Lower lobe of right lung (tissue), 2 donors: ENCODE measurements around the gene LPIN1. TPM values are rescaled to one million over a fixed set of nuclear protein-coding genes. Genes with fewer than 3 reads are reported as not detected.
"Not testable (repeated sequence)": the region's sequence is repeated elsewhere in the genome, so short reads cannot be mapped to it uniquely, and the experiment has no call there.

ENCODE experiments used
- ATAC-seq, 2 donors: fragments of 200-7000 bp; cut with Tn5 transposase; one replicate each; pipeline ENCODE4 v1.9.1; 2020 to 2022; ENCODE audit warnings: mild to moderate bottlenecking in 2 of 2, moderate library complexity in 2 of 2
- DNase-seq: peaks from one replicate; pipeline ENCODE4 v3.0.0-alpha.2; 2020
- H3K27ac ChIP-seq: fragments of 200-600 bp; one replicate; pipeline ENCODE4 v1.8.0; 2022
- H3K27me3 ChIP-seq: fragments of 200-600 bp; one replicate; pipeline ENCODE4 v1.8.0; 2022; ENCODE audit warnings: low read depth
- H3K36me3 ChIP-seq: fragments of 200-600 bp; one replicate; pipeline ENCODE4 v1.8.0; 2022; ENCODE audit warnings: mild to moderate bottlenecking
- H3K4me1 ChIP-seq: fragments of 200-600 bp; one replicate; pipeline ENCODE4 v1.8.0; 2022
- H3K4me3 ChIP-seq: fragments of 200-600 bp; one replicate; pipeline ENCODE4 v1.8.0; 2022; ENCODE audit warnings: mild to moderate bottlenecking
- H3K9me3 ChIP-seq: fragments of 200-600 bp; one replicate; pipeline ENCODE4 v1.8.0; 2022
- intact Hi-C: fragments of 100-400 bp; cut with DNase I; formaldehyde crosslinking; loops from one replicate; pipeline ENCODE4 v1.11.0; 2022
- total RNA-seq: library from RNA; stranded (reverse); fragmentation: NEBNext Ultra II Directional; extraction: Animal tissue kit (Norgen Biotek cat#: 25700); gene quantifications from one replicate; pipeline ENCODE4 v1.2.1, GENCODE V29; 2021
- TF ChIP-seq, protein P1 (sequence below): fragments of 200-600 bp; IDR thresholded peaks from one replicate; pipeline ENCODE4 v1.8.0; 2022; ENCODE audit warnings: antibody characterized with exemption, mild to moderate bottlenecking
- donor health status: DM: no; HTN: yes; CAD: no; lungs with severe emphysema.

Gene LPIN1
- total RNA-seq, 1 donor from 2014 or later: 52.7 TPM

GRCh38 chr2:11729362-11730212, 16.8 kb upstream of the LPIN1 start:
- ATAC-seq: no peak
- intact Hi-C loops: no loop called here
- DNase-seq: no peak
- Histone ChIP-seq H3K9me3 (no peaks in the 10 kb centered on the region), H3K27me3 (peaks cover 4% of the 10 kb centered on the region), H3K36me3 (no peaks in the 10 kb centered on the region), H3K27ac (no peak overlapping the region), H3K4me3 (no peak overlapping the region), H3K4me1 (no peaks in the 10 kb centered on the region)
- TF ChIP-seq, protein P1, sequence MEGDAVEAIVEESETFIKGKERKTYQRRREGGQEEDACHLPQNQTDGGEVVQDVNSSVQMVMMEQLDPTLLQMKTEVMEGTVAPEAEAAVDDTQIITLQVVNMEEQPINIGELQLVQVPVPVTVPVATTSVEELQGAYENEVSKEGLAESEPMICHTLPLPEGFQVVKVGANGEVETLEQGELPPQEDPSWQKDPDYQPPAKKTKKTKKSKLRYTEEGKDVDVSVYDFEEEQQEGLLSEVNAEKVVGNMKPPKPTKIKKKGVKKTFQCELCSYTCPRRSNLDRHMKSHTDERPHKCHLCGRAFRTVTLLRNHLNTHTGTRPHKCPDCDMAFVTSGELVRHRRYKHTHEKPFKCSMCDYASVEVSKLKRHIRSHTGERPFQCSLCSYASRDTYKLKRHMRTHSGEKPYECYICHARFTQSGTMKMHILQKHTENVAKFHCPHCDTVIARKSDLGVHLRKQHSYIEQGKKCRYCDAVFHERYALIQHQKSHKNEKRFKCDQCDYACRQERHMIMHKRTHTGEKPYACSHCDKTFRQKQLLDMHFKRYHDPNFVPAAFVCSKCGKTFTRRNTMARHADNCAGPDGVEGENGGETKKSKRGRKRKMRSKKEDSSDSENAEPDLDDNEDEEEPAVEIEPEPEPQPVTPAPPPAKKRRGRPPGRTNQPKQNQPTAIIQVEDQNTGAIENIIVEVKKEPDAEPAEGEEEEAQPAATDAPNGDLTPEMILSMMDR: no peak

DNA sequence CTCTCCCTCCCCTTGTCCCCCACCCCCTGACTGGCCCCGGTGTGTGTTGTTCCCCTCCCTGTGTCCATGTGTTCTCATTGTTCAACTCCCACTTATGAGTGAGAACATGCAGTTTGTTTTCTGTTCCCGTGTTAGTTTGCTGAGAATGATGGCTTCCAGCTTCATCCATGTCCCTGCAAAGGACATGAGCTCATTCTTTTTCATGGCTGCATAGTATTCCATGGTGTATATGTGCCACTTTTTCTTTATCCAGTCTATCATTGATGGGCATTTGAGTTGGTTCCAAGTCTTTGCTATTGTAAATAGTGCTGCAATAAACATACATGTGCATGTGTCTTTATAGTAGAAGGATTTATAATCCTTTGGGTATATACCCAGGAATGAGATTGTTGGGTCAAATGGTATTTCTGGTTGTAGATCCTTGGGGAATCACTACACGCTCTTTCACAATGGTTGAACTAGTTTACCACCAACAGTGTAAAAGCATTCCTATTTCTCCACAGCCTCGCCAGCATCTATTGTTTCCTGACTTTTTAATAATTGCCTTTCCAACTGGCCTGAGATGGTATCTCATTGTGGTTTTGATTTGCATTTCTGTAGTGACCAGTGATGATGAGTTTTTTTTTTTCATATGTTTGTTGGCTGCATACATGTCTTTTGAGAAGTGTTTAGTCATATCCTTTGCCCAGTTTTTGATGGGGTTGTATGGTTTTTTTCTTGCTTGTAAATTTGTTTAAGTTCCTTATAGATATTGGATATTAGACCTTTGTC, 15.0 kb upstream of the LPIN1 start:
- DNase-seq, H3K36me3 ChIP-seq, intact Hi-C loops, H3K27ac ChIP-seq, H3K4me1 ChIP-seq, H3K4me3 ChIP-seq, H3K27me3 ChIP-seq, ATAC-seq, H3K9me3 ChIP-seq: not testable (repeated sequence)

GRCh38 chr2:11732587-11732986, 13.8 kb upstream of the LPIN1 start:
- Histone ChIP-seq H3K4me3 (no peak overlapping the region), H3K27ac (no peak overlapping the region), H3K9me3 (no peaks in the 10 kb centered on the region), H3K27me3 (peaks cover 4% of the 10 kb centered on the region), H3K4me1 (no peaks in the 10 kb centered on the region), H3K36me3 (no peaks in the 10 kb centered on the region)
- DNase-seq (no peak), ATAC-seq (no peak)
- intact Hi-C loops: no loop called here
- TF ChIP-seq, protein P1: no peak

GRCh38 chr2:11737852-11738251, 8.6 kb upstream of the LPIN1 start:
- intact Hi-C loops, H3K9me3 ChIP-seq, ATAC-seq: not testable (repeated sequence)

DNA sequence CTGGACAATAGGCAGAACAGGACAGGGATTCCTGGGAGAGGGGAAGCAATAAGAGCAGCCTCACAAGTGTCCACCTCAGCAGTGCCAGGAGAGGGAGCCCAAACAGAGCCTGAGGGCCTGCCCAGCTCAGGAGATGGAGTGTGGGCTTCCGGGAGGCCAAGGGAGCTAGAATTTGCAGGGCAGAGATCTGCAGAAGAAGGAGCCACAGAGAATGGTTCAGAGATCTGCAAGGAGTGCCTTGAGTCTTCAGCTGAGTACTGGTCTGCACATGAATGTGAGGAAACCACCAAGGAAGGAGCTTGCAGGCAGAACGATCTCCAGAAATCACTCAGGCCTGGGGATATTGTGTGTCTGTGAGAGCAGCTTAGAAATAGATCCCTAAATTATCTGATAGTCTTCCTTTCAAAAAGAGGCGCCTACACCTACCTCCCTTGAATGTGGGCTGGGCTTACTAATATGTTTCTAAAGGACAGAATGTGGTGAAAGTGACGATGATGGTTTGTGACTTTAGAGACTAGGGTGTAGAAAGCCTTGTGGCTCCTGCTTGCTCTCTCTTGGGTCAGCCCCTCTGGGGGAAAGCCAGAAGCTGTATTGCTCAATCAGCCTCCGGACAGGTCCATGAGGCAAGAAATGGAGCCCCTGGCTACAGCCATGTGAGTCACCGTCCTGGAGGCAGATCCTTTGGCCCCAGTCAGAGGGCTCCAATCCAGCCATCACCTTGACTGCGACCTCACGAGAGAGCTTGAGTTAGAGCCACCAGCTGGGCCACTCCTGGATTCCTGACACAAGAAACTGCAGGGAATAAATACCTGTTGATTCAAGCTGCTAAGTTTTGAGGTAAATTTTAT, 7.6 kb upstream of the LPIN1 start:
- Histone ChIP-seq H3K27ac (peak overlapping the region; percentile 11), H3K36me3 (no peaks in the 10 kb centered on the region), H3K4me3 (no peak overlapping the region), H3K27me3 (peaks cover 4% of the 10 kb centered on the region), H3K9me3 (no peaks in the 10 kb centered on the region), H3K4me1 (peaks cover 19% of the 10 kb centered on the region)
- TF ChIP-seq, protein P1: peak; percentile 54
- ATAC-seq (peak; percentile 90 to 92), DNase-seq (peak; percentile 75)
- intact Hi-C loops: no loop called here

More at GRCh38 chr2:11737852-11738251, 8.6 kb upstream of the LPIN1 start:
- not testable (repeated sequence) for H3K4me3 ChIP-seq, H3K27ac ChIP-seq, H3K27me3 ChIP-seq, DNase-seq, H3K36me3 ChIP-seq
- H3K4me1 ChIP-seq: peaks cover 14% of the 10 kb centered on the region

- no peaks in the 10 kb centered on the region for H3K36me3 ChIP-seq
- ATAC-seq (no peak), DNase-seq (no peak)
- peaks cover 38% of the 10 kb centered on the region for H3K4me1 ChIP-seq
- no peaks in the 10 kb centered on the region for H3K27me3 ChIP-seq
- H3K9me3 ChIP-seq: no peaks in the 10 kb centered on the region
- no peak overlapping the region for H3K27ac ChIP-seq
- H3K4me3 ChIP-seq: no peak overlapping the region
- intact Hi-C loops: no loop called here
- TF ChIP-seq, protein P1: no peak
These were observed 5.7 kb upstream of the LPIN1 start for GRCh38 chr2:11740723-11741122.
